Measurements from ENCODE around the gene BTBD8.

BTBD8 gene

DNA sequence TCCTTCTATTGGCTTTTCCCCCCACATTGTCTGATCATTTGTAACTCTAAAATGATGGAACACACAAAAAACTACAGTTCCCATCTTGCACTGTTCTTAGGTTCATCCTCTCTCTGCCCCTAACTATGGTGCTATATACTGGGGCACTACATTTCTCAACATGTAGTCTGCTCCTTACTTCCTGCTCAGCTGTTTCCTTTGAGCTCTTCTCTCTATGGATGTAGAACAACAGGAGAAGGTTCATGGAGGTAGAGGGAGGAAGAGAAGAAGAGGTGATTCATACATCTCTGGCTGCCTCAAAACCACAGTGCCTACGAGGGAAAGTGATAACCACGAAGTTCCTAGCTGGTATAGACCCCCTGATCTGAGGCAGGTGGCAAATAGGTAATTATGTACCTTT, 130.6 kb downstream of the BTBD8 start:
- DNase-seq (ENCODE audit: extremely low read depth, low read depth): no peak
- TF ChIP-seq, protein P1, sequence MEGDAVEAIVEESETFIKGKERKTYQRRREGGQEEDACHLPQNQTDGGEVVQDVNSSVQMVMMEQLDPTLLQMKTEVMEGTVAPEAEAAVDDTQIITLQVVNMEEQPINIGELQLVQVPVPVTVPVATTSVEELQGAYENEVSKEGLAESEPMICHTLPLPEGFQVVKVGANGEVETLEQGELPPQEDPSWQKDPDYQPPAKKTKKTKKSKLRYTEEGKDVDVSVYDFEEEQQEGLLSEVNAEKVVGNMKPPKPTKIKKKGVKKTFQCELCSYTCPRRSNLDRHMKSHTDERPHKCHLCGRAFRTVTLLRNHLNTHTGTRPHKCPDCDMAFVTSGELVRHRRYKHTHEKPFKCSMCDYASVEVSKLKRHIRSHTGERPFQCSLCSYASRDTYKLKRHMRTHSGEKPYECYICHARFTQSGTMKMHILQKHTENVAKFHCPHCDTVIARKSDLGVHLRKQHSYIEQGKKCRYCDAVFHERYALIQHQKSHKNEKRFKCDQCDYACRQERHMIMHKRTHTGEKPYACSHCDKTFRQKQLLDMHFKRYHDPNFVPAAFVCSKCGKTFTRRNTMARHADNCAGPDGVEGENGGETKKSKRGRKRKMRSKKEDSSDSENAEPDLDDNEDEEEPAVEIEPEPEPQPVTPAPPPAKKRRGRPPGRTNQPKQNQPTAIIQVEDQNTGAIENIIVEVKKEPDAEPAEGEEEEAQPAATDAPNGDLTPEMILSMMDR (IDR thresholded peaks at IDR 0.05; ENCODE audit: low read depth, low read length): no peak

DNA sequence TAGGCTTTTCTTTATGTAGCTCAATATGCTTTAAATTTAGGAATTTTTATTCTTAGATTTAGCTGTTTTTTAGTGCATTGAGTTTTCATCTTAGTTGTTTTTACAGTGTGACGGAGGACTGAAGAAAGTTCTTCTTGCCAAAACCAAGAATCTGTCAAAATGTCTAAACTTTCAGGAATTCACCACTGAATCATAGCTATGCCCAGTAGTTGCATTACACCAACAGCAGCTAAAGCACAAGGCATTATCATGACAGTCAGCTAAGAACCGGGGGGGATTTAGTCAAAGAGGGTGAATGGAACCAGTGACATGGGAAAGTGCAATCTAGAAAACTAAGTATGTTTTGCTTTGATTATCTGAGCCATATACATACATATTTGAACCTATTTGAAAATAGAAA, 131.0 kb downstream of the BTBD8 start:
- TF ChIP-seq, protein P1 (IDR thresholded peaks at IDR 0.05; ENCODE audit: low read depth, low read length): no peak
- DNase-seq (ENCODE audit: extremely low read depth, low read depth): no peak

DNA sequence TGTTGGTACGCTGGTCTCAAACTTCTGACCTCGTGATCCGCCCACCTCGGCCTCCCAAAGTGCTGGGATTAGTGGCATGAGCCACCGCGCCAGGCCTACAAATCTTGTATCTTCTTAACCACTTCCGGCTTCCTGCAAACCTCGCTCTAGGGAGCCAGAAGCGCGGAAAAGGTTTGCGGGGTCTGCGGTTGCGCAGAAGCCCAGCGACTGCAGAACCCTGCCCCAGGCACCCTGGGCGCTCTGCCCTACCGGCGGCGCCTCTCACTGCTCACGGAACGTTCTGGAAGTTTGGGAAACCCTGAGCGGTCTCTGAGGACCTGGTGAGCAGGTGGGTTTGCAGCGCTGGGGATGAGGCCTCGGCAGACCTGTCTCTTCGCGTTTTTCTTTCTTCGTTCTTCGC, 137.6 kb downstream of the BTBD8 start, which contains the start of gene C1orf146:
TSS of gene C1orf146 (plus strand) at position 195 of the 400 bp plus-strand sequence. CDS start 13,506 bp downstream, outside the sequence.
- TF ChIP-seq, protein P1 (IDR thresholded peaks at IDR 0.05; ENCODE audit: low read depth, low read length): no peak
- DNase-seq (ENCODE audit: extremely low read depth, low read depth): no peak

DNA sequence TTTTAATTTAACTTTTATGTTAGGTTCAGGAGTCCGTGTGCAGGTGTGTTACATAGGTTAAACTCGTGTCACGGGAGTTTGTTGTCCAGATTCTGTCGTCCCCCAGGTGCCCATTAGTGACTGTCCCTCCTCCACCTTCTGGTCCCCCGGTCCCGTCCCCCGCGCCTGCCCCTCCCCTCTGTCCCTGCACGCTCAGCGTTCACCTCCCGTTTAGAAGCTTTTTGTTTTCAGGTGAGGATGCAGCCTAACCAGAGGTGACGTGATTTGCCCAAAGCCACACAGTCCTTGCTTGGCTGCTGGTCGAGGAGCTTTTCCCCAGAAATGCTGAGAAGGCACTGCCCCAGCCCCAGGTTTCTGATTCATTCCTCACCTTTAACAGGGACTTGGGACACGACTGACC, 138.4 kb downstream of the BTBD8 start:
- TF ChIP-seq, protein P1 (IDR thresholded peaks at IDR 0.05; ENCODE audit: low read depth, low read length): no peak
- no peak for DNase-seq (ENCODE audit: extremely low read depth, low read depth)

DNA sequence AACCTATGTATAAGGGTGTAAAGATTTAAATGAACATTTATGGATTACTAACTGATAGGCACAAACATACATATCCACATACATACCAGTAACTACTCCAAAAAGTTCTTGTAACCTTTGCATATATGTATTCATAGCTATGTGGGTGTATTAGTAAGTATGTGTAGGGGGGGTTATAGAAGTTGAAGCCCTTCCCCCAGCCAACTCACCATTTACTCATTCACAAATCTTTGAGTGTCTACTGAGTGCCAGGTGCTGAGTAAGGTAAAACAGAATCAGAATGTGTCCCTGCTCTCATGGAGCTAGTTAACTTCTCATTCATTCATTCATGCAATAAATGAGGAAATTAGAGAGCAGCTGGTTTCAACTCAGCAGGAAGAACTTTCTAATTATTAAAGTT, 138.9 kb downstream of the BTBD8 start:
- DNase-seq (ENCODE audit: extremely low read depth, low read depth): no peak
- TF ChIP-seq, protein P1 (IDR thresholded peaks at IDR 0.05; ENCODE audit: low read depth, low read length): no peak

DNA sequence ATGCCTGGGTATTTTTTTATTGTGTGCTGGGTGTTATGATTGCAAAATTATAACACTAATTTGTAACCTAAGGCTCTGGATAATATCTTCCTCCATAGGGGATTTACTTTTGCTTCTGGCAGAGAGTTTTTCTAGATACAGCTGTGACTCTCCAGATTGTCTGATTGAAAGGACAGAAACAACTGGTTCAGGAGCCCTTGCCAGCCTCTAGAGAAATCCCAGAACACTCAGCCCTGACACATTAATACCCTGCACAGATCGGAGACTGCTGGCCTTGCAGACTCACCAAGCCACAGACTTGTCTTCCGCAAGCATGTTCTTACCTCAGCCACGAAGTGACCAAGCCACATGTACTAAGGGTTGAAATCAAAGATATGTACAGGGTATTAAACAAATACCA, 148.3 kb downstream of the BTBD8 start:
- no peak for DNase-seq (ENCODE audit: extremely low read depth, low read depth)
- TF ChIP-seq, protein P1 (IDR thresholded peaks at IDR 0.05; ENCODE audit: low read depth, low read length): no peak

DNA sequence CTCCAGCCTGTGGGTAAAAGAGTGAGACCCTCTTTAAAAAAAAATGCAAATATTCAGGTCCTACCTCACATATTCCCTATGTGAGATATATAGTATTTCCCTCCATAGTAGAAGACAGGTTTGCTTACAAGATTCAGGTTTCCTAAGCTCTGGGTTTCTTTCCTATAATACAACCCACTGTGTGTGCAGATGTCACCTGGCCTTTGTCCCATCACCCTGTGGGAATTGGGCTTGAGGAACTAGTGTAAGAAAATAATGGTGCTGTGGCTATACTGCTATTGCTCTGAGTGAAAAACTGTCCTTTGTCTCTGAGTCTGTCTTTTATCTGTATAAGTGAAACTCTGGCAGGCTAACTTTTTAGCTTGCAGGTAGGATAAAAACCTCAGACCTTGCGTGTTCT, 150.6 kb downstream of the BTBD8 start:
- no peak for DNase-seq (ENCODE audit: extremely low read depth, low read depth)
- TF ChIP-seq, protein P1 (IDR thresholded peaks at IDR 0.05; ENCODE audit: low read depth, low read length): no peak
